GM12878 (cell line): Measurements from ENCODE around the gene PDE6B. TPM values are rescaled to one million over a fixed set of nuclear protein-coding genes. Genes with fewer than 3 reads are reported as not detected.

ENCODE experiments used
- ATAC-seq: fragments of 200-7000 bp; cut with Tn5 transposase; 3 replicates; pipeline ENCODE4 v1.9.1; 2020; ENCODE audit warnings: mild to moderate bottlenecking, moderate library complexity
- BruUV-seq: library from RNA; stranded (reverse); fragments of 400-500 nt; replicated peaks from 2 replicates; lab custom pipeline; 2021; lab: Mats Ljungman, UMichigan
- CTCF ChIA-PET: fragments of 300-600 bp; sonication (Branson Sonifier 250); formaldehyde crosslinking; extraction: SDS; loops from one replicate; lab custom pipeline; 2021; ENCODE audit warnings: inconsistent platforms; lab: Yijun Ruan, JAX
- POLR2A ChIA-PET: fragments of 350-600 bp; formaldehyde crosslinking; extraction: SDS; loops from one replicate; lab custom pipeline; 2021; ENCODE audit warnings: inconsistent platforms; lab: Charles Lee
- RAD21 ChIA-PET: fragments of 300-600 bp; sonication (Branson Sonifier 250); formaldehyde crosslinking; loops from one replicate; lab custom pipeline; 2023; ENCODE audit warnings: antibody characterized with exemption; ENCODE audit not compliant: unreplicated experiment; lab: Charles Lee
- SMC1A ChIA-PET: fragments of 300-600 bp; sonication (Branson Sonifier 250); formaldehyde crosslinking; loops from one replicate; lab custom pipeline; 2023; ENCODE audit not compliant: unreplicated experiment, uncharacterized antibody; lab: Charles Lee
- DNase-seq: peaks from one replicate; pipeline ENCODE4 v3.0.0-alpha.2; 2011; ENCODE audit warnings: low read depth, low spot score
- FAIRE-seq: peaks from 3 replicates; lab custom pipeline; 2011; peaks lifted over from hg19 to GRCh38; lab: Jason Lieb, UNC
- H2AFZ ChIP-seq: 2 replicates; pipeline ENCODE4 v1.6.0; 2011; ENCODE audit warnings: low read depth, low read length, control low read depth; ENCODE audit not compliant: control insufficient read depth
- H3K27ac ChIP-seq: 2 replicates; pipeline ENCODE4 v1.5.1; 2011; ENCODE audit warnings: control low read depth; ENCODE audit not compliant: control insufficient read depth, insufficient read depth
- H3K27me3 ChIP-seq, 2 experiments: replicated peaks in 1 of 2; 2 replicates each; pipeline versions ENCODE4 v1.6.0 to v1.6.1; 2011; ENCODE audit warnings: low read length in 1 of 2; ENCODE audit not compliant: control insufficient read depth in 2 of 2, insufficient read depth in 2 of 2
- H3K36me3 ChIP-seq, 2 experiments: 2 replicates each; pipeline ENCODE4 v1.5.1; 2011; ENCODE audit warnings: low read length in 1 of 2; ENCODE audit not compliant: control insufficient read depth in 2 of 2, insufficient read depth in 2 of 2
- H3K4me1 ChIP-seq: 2 replicates; pipeline ENCODE4 v1.6.1; 2011; ENCODE audit warnings: mild to moderate bottlenecking, low read length, moderate library complexity, mixed read lengths; ENCODE audit not compliant: control insufficient read depth, insufficient read depth
- H3K4me2 ChIP-seq: 2 replicates; pipeline ENCODE4 v1.6.0; 2011; ENCODE audit warnings: control low read depth; ENCODE audit not compliant: control insufficient read depth, insufficient read depth
- H3K4me3 ChIP-seq: fragments of 200-600 bp; sonication (generic); 2 replicates; pipeline ENCODE4 v1.5.1; 2016
- H3K79me2 ChIP-seq: 2 replicates; pipeline ENCODE4 v1.6.0; 2011; ENCODE audit warnings: low read length; ENCODE audit not compliant: control insufficient read depth, insufficient read depth
- H3K9ac ChIP-seq: 2 replicates; pipeline ENCODE4 v1.8.0; 2011; ENCODE audit warnings: low read length, control low read depth, mixed read lengths; ENCODE audit not compliant: control insufficient read depth, insufficient read depth
- H3K9me3 ChIP-seq: replicated peaks from 3 replicates; pipeline ENCODE4 v1.5.1; 2011; ENCODE audit warnings: mild to moderate bottlenecking, low read length; ENCODE audit not compliant: control insufficient read depth, insufficient read depth
- H4K20me1 ChIP-seq: 2 replicates; pipeline ENCODE4 v1.6.0; 2011; ENCODE audit not compliant: control insufficient read depth, insufficient read depth
- ESRRA ChIP-seq: IDR thresholded peaks from 2 replicates; pipeline ENCODE4 v1.6.1; 2012; ENCODE audit warnings: mild to moderate bottlenecking, low read length, improper control_type of control experiment
- HDGF ChIP-seq: fragments of 450-650 bp; IDR thresholded peaks from 2 replicates; pipeline ENCODE4 v1.6.1; 2016; ENCODE audit warnings: antibody characterized with exemption
- IRF5 ChIP-seq: fragments of 450-650 bp; IDR thresholded peaks from 2 replicates; pipeline ENCODE4 v1.6.1; 2017; ENCODE audit warnings: borderline replicate concordance
- MYB ChIP-seq: fragments of 150-350 bp; IDR thresholded peaks from 2 replicates; pipeline ENCODE4 v1.6.1; 2014; ENCODE audit warnings: mild to moderate bottlenecking, low read depth, low read length, borderline replicate concordance
- PRDM15 ChIP-seq: fragments of 450-650 bp; formaldehyde crosslinking; IDR thresholded peaks from 2 replicates; pipeline ENCODE4 v1.4.0; 2020; ENCODE audit warnings: mild to moderate bottlenecking, moderate library complexity
- RELA ChIP-seq: fragments of 450-650 bp; IDR thresholded peaks from 2 replicates; pipeline ENCODE4 v1.8.0; 2014; ENCODE audit warnings: borderline replicate concordance; ENCODE audit not compliant: partially characterized antibody
- SKIL ChIP-seq: fragments of 450-650 bp; IDR thresholded peaks from 2 replicates; pipeline ENCODE4 v1.6.1; 2017; ENCODE audit warnings: mild to moderate bottlenecking, low read depth, inconsistent platforms; ENCODE audit not compliant: poor library complexity, severe bottlenecking
- SMC3 ChIP-seq: IDR thresholded peaks from 2 replicates; pipeline ENCODE4 v1.6.1; 2011; ENCODE audit warnings: low read length, improper control_type of control experiment, borderline replicate concordance
- SREBF1 ChIP-seq: IDR thresholded peaks from 2 replicates; pipeline ENCODE4 v1.6.1; 2012; ENCODE audit warnings: mild to moderate bottlenecking, low read length
- STAT1 ChIP-seq: fragments of 450-650 bp; conservative IDR thresholded peaks from 2 replicates; pipeline ENCODE4 v1.6.1; 2014; ENCODE audit warnings: antibody characterized with exemption, mild to moderate bottlenecking
- WGBS: methylation state at CpG from one replicate; pipeline ENCODE4 v1.1.6; 2016; ENCODE audit warnings: low lambda C conversion rate; ENCODE audit not compliant: insufficient replicate concordance, insufficient coverage; ENCODE audit errors: missing lambda C conversion rate; 5-methylcytosine and 5-hydroxymethylcytosine counted together
- in situ Hi-C: fragments of 300-500 bp; cut with MboI; formaldehyde crosslinking; loops from 9 replicates; pipeline ENCODE4 v1.14.3; 2018; ENCODE audit warnings: mixed read lengths
- intact Hi-C: fragments of 100-400 bp; cut with micrococcal nuclease; formaldehyde crosslinking; loops from one replicate; pipeline ENCODE4 v1.14.2; 2022; ENCODE audit not compliant: unreplicated experiment
- polyA plus RNA-seq, 11 experiments: library from polyadenylated mRNA; depleted of rRNA in 4 of 11; unstranded in 6 of 11; stranded (reverse) in 5 of 11; fragments of >200 nt; fragmentation: Nextera tagmentation in 4 of 11; fragmentation: Illumina TruSeq in 1 of 11; extraction: Ambion mirVana in 4 of 11; extraction: Trizol in 1 of 11; gene quantifications; 1 replicate in 1 of 11; 2 replicates in 10 of 11; pipeline versions ENCODE4 v1.2.1 to v1.2.3, GENCODE V29; 2011 to 2016; ENCODE audit warnings: inconsistent platforms in 2 of 11, missing spikeins in 2 of 11, low read depth in 1 of 11
- total RNA-seq, 4 experiments: library from RNA; depleted of rRNA in 3 of 4; stranded (reverse); fragments of >200 nt in 3 of 4; fragmentation: Illumina TruSeq in 1 of 4; extraction: Trizol in 1 of 4; gene quantifications; 2 replicates each; pipeline versions ENCODE4 v1.2.1 to v1.2.3, GENCODE V29; 2013 to 2021

Gene PDE6B
- total and polyA plus RNA-seq, 10 of the 15 experiments (the other 5 are each of a cell fraction or from before 2014, with no cell fraction given) = 2.6 to 6.4 (median 3.8) TPM

GRCh38 chr4:712093-712492, 86.7 kb downstream of the PDE6B start:
- Histone ChIP-seq H3K27me3 (no peaks in the 10 kb centered on the region), H3K4me3 (no peak overlapping the region), H4K20me1 (no peaks in the 10 kb centered on the region), H3K27ac (no peak overlapping the region), H3K4me1 (no peaks in the 10 kb centered on the region; the same call in 1 of the 2 replicates), H3K36me3 (peaks cover 2 to 3% of the 10 kb centered on the region in 2 experiments; a peak in 3 of 4 replicates), H3K4me2 (no peak overlapping the region), H3K9me3 (no peaks in the 10 kb centered on the region), H3K9ac (no peak overlapping the region), H2AFZ (no peak overlapping the region), H3K79me2 (peaks cover 40% of the 10 kb centered on the region)
- DNase-seq (no peak), ATAC-seq (no peak), FAIRE-seq (no peak)
- BruUV-seq = no TSS peak
- WGBS = 67% methylated on average over 3 of the region's 3 CpGs
- ChIA-PET POLR2A (no interaction called here), SMC1A (no interaction called here), RAD21 (no interaction called here), CTCF (no interaction called here)
- in situ Hi-C loops = no loop called here
- intact Hi-C loops = no loop called here
- TF ChIP-seq ESRRA (no peak), IRF5 (no peak), PRDM15 (no peak), SREBF1 (no peak), SKIL (no peak), RELA (no peak), STAT1 (no peak), SMC3 (no peak), MYB (no peak), HDGF (no peak)
